ENCODE results near the gene ZNF609. TPM values are rescaled to one million over a fixed set of nuclear protein-coding genes. Genes with fewer than 3 reads are reported as not detected.

The ZNF609 gene
- total RNA-seq, 1 donor from 2014 or later, result 24.1 TPM

- peak overlapping the region; percentile 72 for H3K27ac Mint-ChIP-seq (ENCODE audit: unreplicated experiment)
Observed at GRCh38 chr15:64619880-64620839, 159.8 kb downstream of the ZNF609 start.

GRCh38 chr15:64621056-64621455 lies 160.7 kb downstream of the ZNF609 start:
- H3K9me3 Mint-ChIP-seq (ENCODE audit: low read depth), result no peaks in the 10 kb centered on the region
- H3K4me1 Mint-ChIP-seq (ENCODE audit: low read depth), result peaks cover 28% of the 10 kb centered on the region
- H3K4me3 Mint-ChIP-seq (ENCODE audit: unreplicated experiment), result no peak overlapping the region
- peaks cover 4% of the 10 kb centered on the region for H3K36me3 Mint-ChIP-seq (ENCODE audit: low read depth)
- TF ChIP-seq CTCF (IDR thresholded peaks at IDR 0.05), result no peak
- DNase-seq (ENCODE audit: low spot score), result no peak
- H3K27ac Mint-ChIP-seq (ENCODE audit: unreplicated experiment), result no peak overlapping the region
- no peaks in the 10 kb centered on the region for H3K27me3 Mint-ChIP-seq (ENCODE audit: low read depth)

More at GRCh38 chr15:64619880-64620839, 159.8 kb downstream of the ZNF609 start:
- DNase-seq (ENCODE audit: low spot score), result no peak
- Mint-ChIP-seq H3K4me1 (ENCODE audit: low read depth) (peaks cover 28% of the 10 kb centered on the region), H3K9me3 (ENCODE audit: low read depth) (no peaks in the 10 kb centered on the region), H3K36me3 (ENCODE audit: low read depth) (peaks cover 4% of the 10 kb centered on the region), H3K27me3 (ENCODE audit: low read depth) (no peaks in the 10 kb centered on the region), H3K4me3 (ENCODE audit: unreplicated experiment) (no peak overlapping the region)
- no peak for TF ChIP-seq CTCF (IDR thresholded peaks at IDR 0.05)

GRCh38 chr15:64622410-64623260 lies 162.3 kb downstream of the ZNF609 start:
- TF ChIP-seq CTCF (IDR thresholded peaks at IDR 0.05), result no peak
- no peak for DNase-seq (ENCODE audit: low spot score)
- Mint-ChIP-seq H3K36me3 (ENCODE audit: low read depth) (peaks cover 4% of the 10 kb centered on the region), H3K27me3 (ENCODE audit: low read depth) (no peaks in the 10 kb centered on the region), H3K9me3 (ENCODE audit: low read depth) (no peaks in the 10 kb centered on the region), H3K4me3 (ENCODE audit: unreplicated experiment) (no peak overlapping the region), H3K4me1 (ENCODE audit: low read depth) (peaks cover 32% of the 10 kb centered on the region), H3K27ac (ENCODE audit: unreplicated experiment) (no peak overlapping the region)

GRCh38 chr15:64623347-64623996 lies 163.1 kb downstream of the ZNF609 start:
- Mint-ChIP-seq H3K4me1 (ENCODE audit: low read depth) (peaks cover 32% of the 10 kb centered on the region), H3K9me3 (ENCODE audit: low read depth) (no peaks in the 10 kb centered on the region), H3K27me3 (ENCODE audit: low read depth) (no peaks in the 10 kb centered on the region), H3K4me3 (ENCODE audit: unreplicated experiment) (no peak overlapping the region), H3K27ac (ENCODE audit: unreplicated experiment) (no peak overlapping the region), H3K36me3 (ENCODE audit: low read depth) (peaks cover 4% of the 10 kb centered on the region)
- no peak for TF ChIP-seq CTCF (IDR thresholded peaks at IDR 0.05)
- DNase-seq (ENCODE audit: low spot score), result no peak

- Mint-ChIP-seq H3K36me3 (ENCODE audit: low read depth) (peaks cover 7% of the 10 kb centered on the region), H3K27me3 (ENCODE audit: low read depth) (no peaks in the 10 kb centered on the region), H3K27ac (ENCODE audit: unreplicated experiment) (no peak overlapping the region), H3K4me1 (ENCODE audit: low read depth) (peaks cover 36% of the 10 kb centered on the region), H3K4me3 (ENCODE audit: unreplicated experiment) (no peak overlapping the region), H3K9me3 (ENCODE audit: low read depth) (no peaks in the 10 kb centered on the region)
- no peak for TF ChIP-seq CTCF (IDR thresholded peaks at IDR 0.05)
- DNase-seq (ENCODE audit: low spot score), result no peak
Observed at GRCh38 chr15:64624242-64624641, 163.9 kb downstream of the ZNF609 start.

Data from chondrocyte (in vitro differentiated cells).